HCT116 (cell line): Measurements from ENCODE around the gene PHLPP2. TPM values are rescaled to one million over a fixed set of nuclear protein-coding genes. Genes with fewer than 3 reads are reported as not detected.

Source experiments
- ATAC-seq: fragments of 200-7000 bp; cut with Tn5 transposase; 2 replicates; pipeline ENCODE4 v1.9.1; 2020; ENCODE audit warnings: mild to moderate bottlenecking, moderate library complexity
- Bru-seq: library from RNA; stranded (reverse); fragments of 400-500 nt; gene quantifications from one replicate; lab custom pipeline; 2021; lab: Mats Ljungman, UMichigan
- BruChase-seq, 2 experiments: library from RNA; stranded (reverse); fragments of 400-500 nt; gene quantifications; one replicate each; lab custom pipeline; 2021; lab: Mats Ljungman, UMichigan
- BruUV-seq: library from RNA; stranded (reverse); fragments of 400-500 nt; replicated peaks from 2 replicates; lab custom pipeline; 2021; lab: Mats Ljungman, UMichigan
- CTCF ChIA-PET: fragments of 300-600 bp; sonication (Branson Sonifier 250); formaldehyde crosslinking; loops from one replicate; lab custom pipeline; 2021; ENCODE audit warnings: antibody characterized with exemption; lab: Charles Lee
- POLR2A ChIA-PET: fragments of 300-600, 350-600 bp; sonication (Branson Sonifier 250); formaldehyde crosslinking; loops from one replicate; lab custom pipeline; 2021; ENCODE audit warnings: antibody characterized with exemption; lab: Charles Lee
- RAD21 ChIA-PET, 2 experiments: fragments of 300-600 bp; sonication (Branson Sonifier 250); formaldehyde crosslinking; loops; one replicate each; lab custom pipeline; 2023; ENCODE audit warnings: low total read pairs in 2 of 2; ENCODE audit not compliant: uncharacterized antibody in 2 of 2, unreplicated experiment in 2 of 2, low non-redundant PET in 1 of 2; lab: Charles Lee
- DNase-seq: peaks from one replicate; pipeline ENCODE4 v3.0.0-alpha.2; 2010; ENCODE audit warnings: low read depth, low spot score
- H2AFZ ChIP-seq: fragments of 200-600 bp; shearing (Covaris generic), sonication (generic); 2 replicates; pipeline ENCODE4 v1.6.1; 2017; ENCODE audit warnings: low read depth, mixed run types, mixed read lengths, antibody characterized with exemption, low read length; ENCODE audit not compliant: poor library complexity, severe bottlenecking
- H3K27ac ChIP-seq: 2 replicates; pipeline ENCODE4 v1.5.1; 2012; ENCODE audit warnings: low read depth, low read length
- H3K27me3 ChIP-seq: fragments of 200-600 bp; sonication (generic); 2 replicates; pipeline ENCODE4 v1.6.1; 2016; ENCODE audit warnings: mixed run types, low read length, mixed read lengths; ENCODE audit not compliant: insufficient read depth
- H3K36me3 ChIP-seq, 2 experiments: fragments of 200-500 bp in 1 of 2; fragments of 200-600 bp in 1 of 2; sonication (Bioruptor generic) in 1 of 2; sonication (generic) in 1 of 2; 2 replicates each; pipeline versions ENCODE4 v1.5.1 to v1.6.1; 2014 to 2016; ENCODE audit warnings: low read length in 2 of 2, inconsistent platforms in 1 of 2, mixed read lengths in 1 of 2, mixed run types in 1 of 2; ENCODE audit not compliant: insufficient read depth in 2 of 2, control insufficient read depth in 1 of 2
- H3K4me1 ChIP-seq, 2 experiments: fragments of 200-600 bp in 1 of 2; sonication (generic) in 1 of 2; 2 replicates each; pipeline versions ENCODE4 v1.5.1 to v1.6.1; 2012 to 2017; ENCODE audit warnings: low read length in 2 of 2, inconsistent platforms in 1 of 2, mild to moderate bottlenecking in 1 of 2, mixed read lengths in 1 of 2, mixed run types in 1 of 2, moderate library complexity in 1 of 2; ENCODE audit not compliant: insufficient read depth in 2 of 2, control insufficient read depth in 1 of 2
- H3K4me2 ChIP-seq: fragments of 200-600 bp; sonication (generic); 2 replicates; pipeline ENCODE4 v1.6.1; 2017; ENCODE audit warnings: mixed run types, low read length, mixed read lengths
- H3K4me3 ChIP-seq, 2 experiments: fragments of 200-600 bp in 1 of 2; sonication (generic) in 1 of 2; replicated peaks in 1 of 2; 2 replicates each; pipeline ENCODE4 v1.5.1; 2011 to 2016; ENCODE audit warnings: low read length in 2 of 2, control low read depth in 1 of 2, low read depth in 1 of 2, mild to moderate bottlenecking in 1 of 2, mixed read lengths in 1 of 2, mixed run types in 1 of 2
- H3K79me2 ChIP-seq: fragments of 200-600 bp; sonication (generic); 2 replicates; pipeline ENCODE4 v1.6.1; 2017; ENCODE audit warnings: mild to moderate bottlenecking, mixed run types, low read length, moderate library complexity, mixed read lengths; ENCODE audit not compliant: insufficient read depth
- H3K9ac ChIP-seq: fragments of 200-600 bp; sonication (generic); 2 replicates; pipeline ENCODE4 v1.6.1; 2016; ENCODE audit warnings: low read length, mixed read lengths
- H3K9me2 ChIP-seq: fragments of 200-600 bp; sonication (generic), shearing (Covaris generic); 2 replicates; pipeline ENCODE4 v1.6.1; 2017; ENCODE audit warnings: mixed run types, mild to moderate bottlenecking, moderate library complexity; ENCODE audit not compliant: insufficient read depth
- H3K9me3 ChIP-seq, 2 experiments: fragments of 200-500 bp in 1 of 2; fragments of 200-600 bp in 1 of 2; sonication (Bioruptor generic) in 1 of 2; sonication (generic) in 1 of 2; 2 replicates each; pipeline ENCODE4 v1.6.1; 2014 to 2017; ENCODE audit warnings: low read length in 2 of 2, mixed read lengths in 2 of 2, inconsistent platforms in 1 of 2, low read depth in 1 of 2, mild to moderate bottlenecking in 1 of 2, mixed run types in 1 of 2, moderate library complexity in 1 of 2; ENCODE audit not compliant: control insufficient read depth in 1 of 2, insufficient read depth in 1 of 2
- H4K20me1 ChIP-seq: fragments of 200-600 bp; sonication (generic), shearing (Covaris generic); 2 replicates; pipeline ENCODE4 v1.6.1; 2017; ENCODE audit warnings: mixed run types, mild to moderate bottlenecking, moderate library complexity; ENCODE audit not compliant: insufficient read depth
- ATF3 ChIP-seq: IDR thresholded peaks from 2 replicates; pipeline ENCODE4 v1.6.1; 2012
- CEBPB ChIP-seq: IDR thresholded peaks from 2 replicates; pipeline ENCODE4 v1.6.1; 2012; ENCODE audit warnings: low read depth
- EGR1 ChIP-seq: IDR thresholded peaks from 2 replicates; pipeline ENCODE4 v1.6.1; 2012; ENCODE audit warnings: low read depth
- EZH2 ChIP-seq: fragments of 200-600 bp; sonication (generic); IDR thresholded peaks from 2 replicates; pipeline ENCODE4 v1.6.1; 2017; ENCODE audit warnings: antibody characterized with exemption, mixed run types
- EZH2phosphoT487 ChIP-seq: fragments of 200-600 bp; IDR thresholded peaks from 2 replicates; pipeline ENCODE4 v1.6.1; 2018; ENCODE audit warnings: antibody characterized with exemption, borderline replicate concordance
- FOSL1 ChIP-seq: IDR thresholded peaks from 2 replicates; pipeline ENCODE4 v1.6.1; 2012; ENCODE audit warnings: low read depth
- POLR2A ChIP-seq: IDR thresholded peaks from 2 replicates; pipeline ENCODE4 v1.7.0; 2011; ENCODE audit warnings: borderline replicate concordance; ENCODE audit not compliant: insufficient read depth, insufficient read length; ENCODE audit errors: extremely low read depth
- REST ChIP-seq: IDR thresholded peaks from 2 replicates; pipeline ENCODE4 v1.6.1; 2012; ENCODE audit warnings: low read depth
- SIN3A ChIP-seq: IDR thresholded peaks from 2 replicates; pipeline ENCODE4 v1.6.1; 2012; ENCODE audit warnings: low read depth
- SP1 ChIP-seq: IDR thresholded peaks from 2 replicates; pipeline ENCODE4 v1.6.1; 2012; ENCODE audit warnings: low read depth
- ZBTB33 ChIP-seq: IDR thresholded peaks from 2 replicates; pipeline ENCODE4 v1.6.1; 2011; ENCODE audit warnings: mild to moderate bottlenecking, low read length, moderate library complexity; ENCODE audit not compliant: insufficient replicate concordance; ENCODE audit errors: extremely low read depth
- intact Hi-C: fragments of 100-400 bp; cut with micrococcal nuclease; formaldehyde crosslinking; loops from 2 replicates; pipeline ENCODE4 v1.10.0; 2022
- long read RNA-seq: library from polyadenylated mRNA; unstranded; transcript quantifications from one replicate; pipeline ENCODE4 v2.0.0, GENCODE V29; 2021; ENCODE audit not compliant: unreplicated experiment
- polyA plus RNA-seq: library from polyadenylated mRNA; unstranded; fragments of >200 nt; gene quantifications from 2 replicates; pipeline ENCODE4 v1.2.1, GENCODE V29; 2012; ENCODE audit warnings: missing spikeins
- total RNA-seq: library from RNA; stranded (reverse); gene quantifications from one replicate; pipeline ENCODE4 v1.2.1, GENCODE V29; 2021; ENCODE audit not compliant: unreplicated experiment
- TF ChIP-seq, protein P1 (sequence below), 3 experiments: fragments of 200-600 bp in 1 of 3; sonication (generic) in 1 of 3; IDR thresholded peaks in 2 of 3; conservative IDR thresholded peaks in 1 of 3; 2 replicates each; pipeline ENCODE4 v1.5.1; 2012 to 2017; ENCODE audit warnings: low read depth in 2 of 3, low read length in 2 of 3, antibody characterized with exemption in 1 of 3, borderline replicate concordance in 1 of 3, control low read depth in 1 of 3, mild to moderate bottlenecking in 1 of 3, mixed read lengths in 1 of 3, mixed run types in 1 of 3, moderate library complexity in 1 of 3; ENCODE audit not compliant: insufficient read depth in 1 of 3
- TF ChIP-seq, protein P2 (sequence below): IDR thresholded peaks from 2 replicates; pipeline ENCODE4 v1.6.1; 2012

The PHLPP2 gene, protein sequence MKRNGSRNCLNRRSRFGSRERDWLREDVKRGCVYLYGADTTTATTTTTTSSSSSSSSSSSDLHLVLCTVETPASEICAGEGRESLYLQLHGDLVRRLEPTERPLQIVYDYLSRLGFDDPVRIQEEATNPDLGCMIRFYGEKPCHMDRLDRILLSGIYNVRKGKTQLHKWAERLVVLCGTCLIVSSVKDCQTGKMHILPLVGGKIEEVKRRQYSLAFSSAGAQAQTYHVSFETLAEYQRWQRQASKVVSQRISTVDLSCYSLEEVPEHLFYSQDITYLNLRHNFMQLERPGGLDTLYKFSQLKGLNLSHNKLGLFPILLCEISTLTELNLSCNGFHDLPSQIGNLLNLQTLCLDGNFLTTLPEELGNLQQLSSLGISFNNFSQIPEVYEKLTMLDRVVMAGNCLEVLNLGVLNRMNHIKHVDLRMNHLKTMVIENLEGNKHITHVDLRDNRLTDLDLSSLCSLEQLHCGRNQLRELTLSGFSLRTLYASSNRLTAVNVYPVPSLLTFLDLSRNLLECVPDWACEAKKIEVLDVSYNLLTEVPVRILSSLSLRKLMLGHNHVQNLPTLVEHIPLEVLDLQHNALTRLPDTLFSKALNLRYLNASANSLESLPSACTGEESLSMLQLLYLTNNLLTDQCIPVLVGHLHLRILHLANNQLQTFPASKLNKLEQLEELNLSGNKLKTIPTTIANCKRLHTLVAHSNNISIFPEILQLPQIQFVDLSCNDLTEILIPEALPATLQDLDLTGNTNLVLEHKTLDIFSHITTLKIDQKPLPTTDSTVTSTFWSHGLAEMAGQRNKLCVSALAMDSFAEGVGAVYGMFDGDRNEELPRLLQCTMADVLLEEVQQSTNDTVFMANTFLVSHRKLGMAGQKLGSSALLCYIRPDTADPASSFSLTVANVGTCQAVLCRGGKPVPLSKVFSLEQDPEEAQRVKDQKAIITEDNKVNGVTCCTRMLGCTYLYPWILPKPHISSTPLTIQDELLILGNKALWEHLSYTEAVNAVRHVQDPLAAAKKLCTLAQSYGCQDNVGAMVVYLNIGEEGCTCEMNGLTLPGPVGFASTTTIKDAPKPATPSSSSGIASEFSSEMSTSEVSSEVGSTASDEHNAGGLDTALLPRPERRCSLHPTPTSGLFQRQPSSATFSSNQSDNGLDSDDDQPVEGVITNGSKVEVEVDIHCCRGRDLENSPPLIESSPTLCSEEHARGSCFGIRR (N-terminal part only)
- total RNA-seq = 9.0 TPM
- polyA plus RNA-seq = 2.5 and 2.8 TPM in 2 replicates
- Bru-seq, nascent RNA = percentile 62 among the genes with signal in this experiment
- percentile 56 among the genes with signal in this experiment for BruChase-seq, experiment 1, labeled RNA remaining after a 6-hour chase
- BruChase-seq, experiment 2, labeled RNA remaining after a 2-hour chase = percentile 66 among the genes with signal in this experiment
- long read RNA-seq, partial matches to known transcripts = 0 of 8 reads
- long read RNA-seq, other reads (novel, unspliced or antisense) = 8 of 8 reads

GRCh38 chr16:71724320-71724751 is at the start of gene PHLPP2:
Gene PHLPP2 (minus strand): TSS chr16:71724701. CDS start chr16:71714795, 9,906 bp downstream.
- ChIA-PET POLR2A (no interaction called here), RAD21 (no interaction called here), CTCF (no interaction called here)
- peak within 1 kb of the TSS; percentile 30 for H2AFZ ChIP-seq
- intact Hi-C loops = no loop called here
- H4K20me1 ChIP-seq = no peaks in the 10 kb centered on the region
- H3K27ac ChIP-seq = peak within 1 kb of the TSS; percentile 86
- TF ChIP-seq EGR1 (no peak), POLR2A (no peak), ATF3 (no peak), EZH2phosphoT487 (no peak), EZH2 (no peak), FOSL1 (no peak), SP1 (no peak), CEBPB (no peak), ZBTB33 (no peak), SIN3A (no peak), REST (no peak)
- TF ChIP-seq, protein P1, sequence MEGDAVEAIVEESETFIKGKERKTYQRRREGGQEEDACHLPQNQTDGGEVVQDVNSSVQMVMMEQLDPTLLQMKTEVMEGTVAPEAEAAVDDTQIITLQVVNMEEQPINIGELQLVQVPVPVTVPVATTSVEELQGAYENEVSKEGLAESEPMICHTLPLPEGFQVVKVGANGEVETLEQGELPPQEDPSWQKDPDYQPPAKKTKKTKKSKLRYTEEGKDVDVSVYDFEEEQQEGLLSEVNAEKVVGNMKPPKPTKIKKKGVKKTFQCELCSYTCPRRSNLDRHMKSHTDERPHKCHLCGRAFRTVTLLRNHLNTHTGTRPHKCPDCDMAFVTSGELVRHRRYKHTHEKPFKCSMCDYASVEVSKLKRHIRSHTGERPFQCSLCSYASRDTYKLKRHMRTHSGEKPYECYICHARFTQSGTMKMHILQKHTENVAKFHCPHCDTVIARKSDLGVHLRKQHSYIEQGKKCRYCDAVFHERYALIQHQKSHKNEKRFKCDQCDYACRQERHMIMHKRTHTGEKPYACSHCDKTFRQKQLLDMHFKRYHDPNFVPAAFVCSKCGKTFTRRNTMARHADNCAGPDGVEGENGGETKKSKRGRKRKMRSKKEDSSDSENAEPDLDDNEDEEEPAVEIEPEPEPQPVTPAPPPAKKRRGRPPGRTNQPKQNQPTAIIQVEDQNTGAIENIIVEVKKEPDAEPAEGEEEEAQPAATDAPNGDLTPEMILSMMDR (IDR thresholded peaks at IDR 0.05 in 2 of 3, conservative IDR thresholded peaks at IDR 0.05 in 1 of 3; ENCODE audit: borderline replicate concordance in 1 of 3, insufficient read depth in 1 of 3, low read depth in 2 of 3, low read length in 2 of 3) = no peak
- TF ChIP-seq, protein P2, sequence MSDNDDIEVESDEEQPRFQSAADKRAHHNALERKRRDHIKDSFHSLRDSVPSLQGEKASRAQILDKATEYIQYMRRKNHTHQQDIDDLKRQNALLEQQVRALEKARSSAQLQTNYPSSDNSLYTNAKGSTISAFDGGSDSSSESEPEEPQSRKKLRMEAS = no peak
- no peak for ATAC-seq
- H3K79me2 ChIP-seq = peaks cover 14% of the 10 kb centered on the region
- no peaks in the 10 kb centered on the region for H3K36me3 ChIP-seq
- H3K4me2 ChIP-seq = peak within 1 kb of the TSS; percentile 82
- BruUV-seq = TSS peak; percentile 73
- peaks cover 10 to 19% of the 10 kb centered on the region in 2 experiments; a peak in 3 of 4 replicates for H3K4me1 ChIP-seq
- DNase-seq = no peak
- H3K9me3 ChIP-seq = no peaks in the 10 kb centered on the region
- H3K4me3 ChIP-seq = peak within 1 kb of the TSS; percentile 61 to 66
- peak within 1 kb of the TSS; percentile 63 for H3K9ac ChIP-seq
- no peaks in the 10 kb centered on the region for H3K27me3 ChIP-seq
- no peaks in the 10 kb centered on the region for H3K9me2 ChIP-seq
